D721Med (cell line): ENCODE data around the gene GATAD2B.

Source experiments
- DNase-seq: peaks from one replicate; pipeline ENCODE4 v3.0.0; 2011; ENCODE audit warnings: low spot score; ENCODE audit not compliant: insufficient read length
- FAIRE-seq: peaks from 2 replicates; lab custom pipeline; 2011; peaks lifted over from hg19 to GRCh38; lab: Jason Lieb, UNC
- CTCF ChIP-seq: IDR thresholded peaks from 2 replicates; pipeline ENCODE4 v1.5.1; 2012; ENCODE audit warnings: mild to moderate bottlenecking, control low read depth; ENCODE audit not compliant: insufficient read depth; ENCODE audit errors: missing control alignments

The GATAD2B gene

GRCh38 chr1:153833171-153833570 is 89.6 kb downstream of the GATAD2B start:
- DNase-seq (no peak), FAIRE-seq (no peak)
- TF ChIP-seq CTCF, result no peak

DNA sequence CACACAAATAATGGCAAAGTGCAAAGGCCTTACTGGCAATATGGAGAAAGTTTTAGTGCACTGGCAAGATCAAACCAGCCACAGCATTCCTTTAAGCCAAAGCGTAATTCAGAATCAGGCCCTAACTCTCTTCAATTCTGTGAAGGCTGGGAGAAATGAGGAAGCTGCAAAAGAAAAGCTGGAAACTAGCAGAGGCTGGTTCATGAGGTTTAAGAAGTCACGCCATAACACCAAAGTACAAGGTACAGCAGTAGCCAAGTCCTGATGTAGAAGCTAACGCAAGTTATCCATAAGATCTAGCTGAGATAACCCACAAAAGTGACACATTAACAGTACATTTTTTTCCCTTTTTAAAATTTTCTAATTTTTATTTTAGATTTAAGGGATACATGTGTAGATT is 90.5 kb downstream of the GATAD2B start:
- TF ChIP-seq CTCF, result no peak
- no peak for DNase-seq
- no peak for FAIRE-seq

- TF ChIP-seq CTCF, result no peak
- DNase-seq, result no peak
- no peak for FAIRE-seq
Observed at GRCh38 chr1:153831026-153831425, 91.7 kb downstream of the GATAD2B start.

DNA sequence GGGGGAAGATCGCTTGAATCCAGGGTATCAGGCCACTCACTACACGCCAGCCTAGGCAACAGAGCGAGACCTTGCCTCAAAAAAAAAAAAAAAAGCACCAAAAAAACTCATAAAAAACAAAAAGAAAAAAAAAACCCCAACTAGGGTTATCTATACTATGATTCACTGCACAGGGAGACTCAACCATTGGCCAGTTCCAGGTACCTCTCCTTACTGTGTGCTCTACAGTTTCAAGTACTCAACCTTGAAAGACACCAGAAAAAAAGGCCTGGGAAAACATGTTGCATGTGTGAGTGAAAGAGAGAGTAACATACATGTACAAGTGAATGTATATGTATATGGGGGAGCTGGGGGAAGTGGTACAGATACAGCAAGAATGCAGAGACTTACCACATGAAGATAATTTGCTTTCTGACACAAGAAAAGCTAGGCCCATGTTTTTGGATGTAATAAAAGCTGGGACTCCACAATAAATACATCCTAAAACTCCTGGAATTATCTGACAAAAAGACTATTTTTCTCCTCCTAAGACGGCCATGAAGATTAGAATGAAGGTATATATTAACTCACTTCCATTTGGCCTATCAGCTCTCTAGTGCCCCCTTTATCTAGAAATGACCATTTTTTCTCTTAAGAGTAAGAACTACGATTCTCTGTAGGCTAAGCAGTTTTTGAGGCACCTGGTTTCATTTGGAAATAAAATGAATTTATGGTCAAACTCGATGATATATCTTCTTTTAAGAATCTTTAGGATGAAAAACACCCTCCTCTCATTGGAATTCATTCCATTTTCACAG is 95.4 kb downstream of the GATAD2B start:
- FAIRE-seq (no peak), DNase-seq (no peak)
- TF ChIP-seq CTCF, result peak; percentile 10

DNA sequence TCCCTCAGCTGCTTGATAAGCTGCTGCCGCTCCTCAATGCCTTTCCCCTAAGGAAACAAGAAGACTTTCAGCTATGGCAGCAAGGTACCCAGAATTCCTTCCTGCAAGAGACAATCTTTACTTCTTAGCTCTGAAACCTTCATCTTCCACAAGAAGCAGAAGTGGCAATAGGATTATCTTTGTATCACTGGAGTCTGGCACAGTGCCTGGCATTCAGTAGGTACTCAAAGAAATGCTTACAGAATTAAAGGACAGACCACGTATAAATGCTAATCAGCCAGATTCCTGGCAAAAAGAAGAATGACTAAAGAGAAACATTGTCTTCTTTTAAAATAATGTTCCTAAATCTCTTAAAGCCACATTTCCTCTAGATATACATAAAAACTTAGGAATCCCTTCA is 103.9 kb downstream of the GATAD2B start:
- FAIRE-seq (no peak), DNase-seq (no peak)
- TF ChIP-seq CTCF, result no peak

DNA sequence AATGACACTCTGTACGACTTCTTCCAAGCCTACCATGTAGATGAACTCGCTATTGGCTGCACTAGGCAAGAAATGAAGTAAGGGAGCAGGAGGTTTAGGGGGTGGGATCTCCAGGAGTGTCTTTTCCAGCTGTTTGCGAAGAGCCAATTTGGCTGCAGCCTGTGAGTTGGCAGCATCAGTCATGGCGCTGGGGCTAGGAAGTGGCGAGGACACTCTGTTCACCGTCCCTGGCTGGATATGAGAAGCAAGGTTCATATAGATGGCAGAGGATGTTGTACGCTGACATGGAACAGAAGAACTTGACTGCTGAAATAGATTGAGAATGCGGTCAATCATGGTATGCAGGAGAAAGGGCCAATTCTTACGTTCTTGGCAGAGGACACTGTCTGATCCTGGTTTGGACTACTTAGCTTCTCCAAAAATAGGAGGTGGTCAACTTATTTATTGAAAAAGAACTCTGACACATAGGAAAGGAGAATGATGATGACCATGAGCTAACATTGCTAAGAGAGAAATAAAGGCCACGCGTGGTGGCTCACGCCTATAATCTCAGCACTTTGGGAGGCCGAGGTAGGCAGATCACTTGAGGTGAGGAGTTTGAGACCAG is 106.4 kb downstream of the GATAD2B start:
- TF ChIP-seq CTCF, result no peak
- FAIRE-seq (no peak), DNase-seq (no peak)
